GM19351 (cell line): ENCODE results near the gene FCRL2.
"Not testable (repeated sequence)": the region's sequence is repeated elsewhere in the genome, so short reads cannot be mapped to it uniquely, and the experiment has no call there.

ENCODE experiments used
- ATAC-seq: cut with Tn5 transposase; IDR thresholded peaks from one replicate; pipeline ENCODE4 v1.9.1; 2021; ENCODE audit warnings: mild to moderate bottlenecking, moderate library complexity; ENCODE audit not compliant: unreplicated experiment

Gene FCRL2

DNA sequence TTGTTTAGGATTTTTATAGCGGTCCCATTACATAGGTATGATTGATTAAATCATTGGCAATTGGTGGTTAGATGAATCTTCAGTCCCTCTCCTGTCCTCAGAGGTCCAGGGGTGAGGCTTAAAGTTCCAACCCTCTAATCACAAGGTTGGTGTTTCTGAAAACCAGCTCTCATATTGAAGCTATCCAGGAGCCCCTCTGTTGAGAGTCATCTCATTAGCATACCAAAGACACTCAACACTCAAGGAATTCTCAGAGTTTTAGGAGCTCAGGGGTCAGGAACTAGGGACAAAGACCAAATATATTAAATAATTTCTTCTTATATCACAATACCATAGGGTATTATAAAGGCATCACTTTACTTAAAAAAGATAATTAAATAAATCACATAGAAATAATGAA lies 23.3 kb downstream of the FCRL2 start:
- ATAC-seq = no peak

DNA sequence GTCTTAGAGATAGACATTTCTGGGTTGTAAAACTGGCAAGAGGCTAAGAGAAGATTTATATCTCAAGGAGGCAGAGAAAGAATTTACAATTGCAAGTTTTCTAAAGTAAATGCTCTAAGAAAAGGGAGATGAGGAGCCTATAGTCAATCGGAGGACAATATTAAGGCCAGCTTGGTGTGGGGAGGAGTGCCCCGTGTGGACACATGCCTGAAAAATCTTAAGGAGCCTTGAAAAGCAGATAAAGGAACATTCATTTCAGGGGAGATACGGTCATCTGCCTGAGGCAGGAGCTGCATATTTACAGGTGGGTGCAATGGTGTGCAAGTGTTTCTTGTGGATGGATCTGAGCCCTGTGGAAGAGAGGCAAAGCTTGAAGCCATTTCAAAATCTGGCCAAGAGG lies 25.6 kb downstream of the FCRL2 start:
- ATAC-seq = no peak

DNA sequence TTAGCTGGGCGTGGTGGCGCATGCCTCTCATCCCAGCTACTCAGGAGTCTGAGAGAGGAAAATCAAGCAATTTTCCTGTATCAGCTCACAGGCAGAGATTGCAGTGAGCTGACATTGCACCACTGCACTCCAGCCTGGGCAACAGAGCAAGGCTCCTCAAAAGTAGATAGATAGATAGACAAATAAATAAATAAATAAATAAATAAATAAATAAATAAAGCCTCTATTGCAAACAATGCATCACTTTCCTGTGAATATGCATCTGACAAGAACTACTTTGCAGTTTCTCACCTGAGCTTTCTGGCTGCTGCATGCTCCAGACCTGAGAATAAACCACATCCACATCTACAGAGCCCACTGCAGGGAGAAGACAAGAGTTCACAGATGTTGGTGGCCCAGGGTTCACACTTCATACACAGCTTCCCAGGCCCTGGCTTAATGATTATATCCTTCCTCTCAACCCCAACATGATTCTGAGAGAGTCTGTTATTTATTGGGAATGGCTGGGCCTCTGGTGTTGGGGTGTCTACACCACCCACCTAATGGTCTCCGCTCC lies 28.6 kb downstream of the FCRL2 start:
- ATAC-seq = no peak

DNA sequence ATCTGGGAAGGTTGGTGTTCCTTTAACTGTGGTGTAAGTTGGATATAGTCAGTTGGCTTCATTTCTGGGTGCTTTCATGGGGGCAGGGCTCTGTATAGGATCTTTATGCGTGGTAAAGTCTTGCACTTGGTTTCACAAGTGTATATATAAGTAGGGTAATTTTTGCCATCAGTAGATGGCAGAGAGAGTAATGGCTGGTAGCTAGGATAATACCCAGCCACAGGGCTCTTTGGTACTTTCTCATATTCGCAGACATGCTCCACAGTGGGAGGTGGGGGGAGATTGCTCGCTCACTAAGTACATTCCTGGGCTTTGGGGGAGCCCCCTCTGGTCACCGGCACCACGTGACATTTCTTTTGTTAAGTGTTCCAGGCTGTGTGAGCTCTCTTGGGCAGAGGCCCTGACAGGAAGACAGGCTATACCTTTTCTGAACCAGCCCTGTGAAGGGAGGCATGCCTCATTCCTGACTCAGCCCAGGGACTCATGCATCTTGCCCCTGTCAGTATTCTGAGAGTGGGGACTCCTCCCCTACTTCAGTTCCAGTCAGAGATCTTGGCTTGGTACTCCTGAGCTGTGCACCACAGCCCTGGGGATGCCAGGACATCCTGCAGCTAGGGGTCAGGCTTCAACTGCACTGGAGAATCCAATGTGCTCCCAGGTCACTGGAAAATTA lies 37.6 kb downstream of the FCRL2 start:
- ATAC-seq = no peak

DNA sequence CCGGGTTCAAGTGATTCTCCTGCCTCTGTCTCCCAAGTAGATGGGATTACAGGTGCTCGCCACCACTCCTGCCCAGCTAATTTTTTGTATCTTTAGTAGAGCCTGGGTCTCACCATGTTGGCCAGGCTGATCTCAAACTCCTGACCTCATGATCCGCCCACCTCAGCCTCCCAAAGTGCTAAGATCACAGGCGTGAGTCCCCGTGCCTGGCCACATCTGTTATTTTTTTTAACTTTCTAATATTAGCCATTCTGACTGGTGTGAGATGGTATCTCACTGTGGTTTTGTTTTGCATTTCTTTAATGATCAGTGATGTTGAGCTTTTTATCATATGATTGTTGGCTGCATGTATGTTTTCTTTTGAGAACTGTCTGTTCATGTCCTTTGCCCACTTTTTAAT lies 40.9 kb downstream of the FCRL2 start:
- ATAC-seq = not testable (repeated sequence)

DNA sequence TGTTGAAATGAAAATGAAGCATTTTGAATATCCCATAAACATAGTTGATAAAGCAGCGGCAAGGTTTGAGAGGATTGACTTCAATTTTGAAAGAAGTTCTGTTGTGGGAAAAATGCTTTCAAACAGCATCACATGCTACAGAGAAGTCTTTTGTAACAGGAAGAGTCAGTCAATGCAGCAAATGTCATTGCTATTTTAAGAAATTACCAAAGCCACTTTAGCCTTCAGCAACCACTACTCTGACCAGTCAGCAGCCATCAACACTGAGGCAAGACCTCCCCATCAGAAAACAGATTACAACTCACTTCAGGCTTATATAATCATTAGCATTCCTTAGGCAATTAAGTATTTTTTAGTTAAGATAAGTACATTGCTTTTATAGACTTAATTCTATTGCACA lies 42.6 kb downstream of the FCRL2 start:
- ATAC-seq = peak; percentile 73

DNA sequence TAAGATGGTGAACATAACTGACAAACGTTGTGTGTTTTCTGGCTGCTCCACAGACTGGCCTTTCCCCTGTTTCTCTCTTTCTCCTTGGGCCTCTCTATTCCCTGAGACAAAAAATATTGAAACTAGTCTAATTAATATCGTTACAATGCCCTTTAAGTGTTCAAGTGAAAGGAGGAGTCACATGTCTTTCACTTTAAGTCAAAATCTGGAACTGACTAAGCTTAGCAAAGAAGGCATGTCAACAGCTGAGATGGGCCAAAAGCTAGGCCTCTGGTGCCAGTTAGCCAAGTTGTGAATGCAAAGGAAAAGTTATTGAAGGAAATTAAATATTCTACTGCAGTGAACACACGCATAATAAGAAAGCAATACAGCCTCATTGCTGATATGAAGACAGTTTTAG lies 44.2 kb downstream of the FCRL2 start:
- ATAC-seq = no peak

DNA sequence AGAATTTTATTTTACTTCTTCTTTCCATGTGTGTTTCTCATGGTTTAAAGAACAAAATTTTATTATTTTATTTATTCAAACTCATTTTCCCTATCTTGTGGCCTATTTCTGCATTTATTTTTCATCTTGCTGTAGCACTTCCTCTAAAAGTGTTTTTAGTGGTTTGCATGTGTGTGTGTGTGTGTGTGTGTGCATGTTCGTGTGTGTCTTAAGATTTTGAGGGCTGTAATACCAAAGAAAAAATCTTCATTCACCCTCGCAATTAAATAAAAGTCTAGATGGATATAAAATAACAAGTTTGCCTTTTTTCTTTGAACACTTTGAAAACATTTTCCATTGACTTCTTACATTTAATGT lies 51.7 kb downstream of the FCRL2 start:
- no peak for ATAC-seq

DNA sequence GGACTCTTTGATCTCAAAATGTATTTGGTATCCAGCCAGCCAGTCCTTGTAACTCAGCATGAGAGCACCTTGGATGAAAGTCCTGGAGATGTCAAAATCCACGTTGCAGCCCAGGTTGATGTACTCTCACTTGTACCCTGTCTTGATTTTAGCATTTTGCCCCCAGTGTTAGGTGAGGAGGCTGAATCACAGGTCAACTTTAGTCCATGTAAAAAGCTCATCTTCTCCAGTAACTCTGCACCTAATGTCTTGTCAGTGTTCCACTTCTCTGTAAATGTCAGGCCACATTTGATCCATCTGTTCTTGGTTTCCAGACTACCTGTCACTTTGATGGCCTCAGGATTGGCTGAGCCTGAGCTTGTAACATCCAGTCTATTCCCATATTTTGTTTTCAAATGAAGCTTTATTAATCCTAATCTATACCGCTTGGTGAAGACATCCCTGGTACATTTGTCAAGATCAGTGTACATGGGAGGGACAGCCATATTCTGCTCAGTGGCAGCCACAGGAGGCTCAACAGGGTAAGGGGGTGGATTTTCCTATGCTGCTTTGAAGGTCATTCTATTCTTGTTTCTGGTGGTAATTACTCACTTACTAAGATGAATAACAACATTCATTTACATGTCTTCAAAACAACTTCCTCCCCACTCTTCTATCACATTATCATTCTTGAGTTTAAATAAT lies 52.3 kb downstream of the FCRL2 start:
- no peak for ATAC-seq

DNA sequence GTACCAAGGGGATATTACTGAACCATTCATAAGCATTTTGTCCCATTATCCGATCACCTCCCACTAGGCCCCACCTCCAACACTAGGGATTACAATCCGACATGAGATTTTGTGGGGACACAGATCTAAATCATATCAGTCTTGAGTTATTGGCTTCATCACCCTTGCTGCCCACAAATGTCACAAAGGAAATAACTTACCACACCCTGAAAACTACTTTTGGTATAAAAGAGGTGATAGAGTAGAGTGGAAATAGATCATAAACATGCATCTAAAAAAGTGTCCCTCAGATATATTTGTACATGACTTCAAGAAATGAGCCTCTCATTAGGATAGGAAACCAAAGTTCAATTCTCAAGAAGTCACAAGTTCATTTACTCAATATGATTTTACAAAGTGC lies 53.8 kb downstream of the FCRL2 start:
- ATAC-seq = no peak

DNA sequence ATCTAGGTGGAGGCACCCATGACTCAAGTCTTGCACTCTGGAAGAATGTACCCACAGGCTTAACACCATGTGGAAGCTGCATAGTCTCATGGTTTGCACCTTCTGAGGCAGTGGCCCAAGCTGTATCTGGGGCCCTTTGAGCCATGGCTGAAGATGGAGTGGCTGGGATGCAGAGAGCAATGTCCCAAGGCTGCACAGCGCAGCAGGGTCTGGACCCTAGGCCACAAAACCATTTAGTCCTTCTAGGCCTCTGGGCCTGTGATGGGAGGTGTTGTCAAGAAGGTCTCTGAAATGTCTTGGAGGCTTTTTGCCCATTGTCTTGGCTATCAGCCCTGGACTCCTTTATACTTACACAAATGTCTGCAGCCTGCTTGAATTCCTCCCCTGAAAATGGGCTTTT lies 54.9 kb downstream of the FCRL2 start:
- no peak for ATAC-seq

DNA sequence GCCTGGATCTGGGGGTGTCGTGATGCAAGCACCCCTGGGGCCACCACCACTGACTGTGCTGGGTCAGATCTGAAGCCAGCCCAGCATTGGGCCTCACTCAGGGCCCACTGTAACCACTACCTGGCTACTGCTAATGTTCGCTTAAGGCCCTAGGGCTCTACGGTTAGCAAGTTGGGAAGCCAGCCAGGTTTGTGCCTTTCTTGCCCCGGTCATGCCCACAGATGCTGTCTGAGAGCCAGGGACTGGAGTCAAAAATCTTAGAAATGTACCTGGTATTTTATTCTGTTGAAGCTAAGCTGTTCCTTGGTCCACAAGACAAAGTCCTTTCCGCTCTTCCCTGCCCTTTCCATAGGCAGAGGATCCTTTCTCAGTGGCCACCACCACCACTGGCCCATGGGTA lies 61.2 kb downstream of the FCRL2 start:
- no peak for ATAC-seq

DNA sequence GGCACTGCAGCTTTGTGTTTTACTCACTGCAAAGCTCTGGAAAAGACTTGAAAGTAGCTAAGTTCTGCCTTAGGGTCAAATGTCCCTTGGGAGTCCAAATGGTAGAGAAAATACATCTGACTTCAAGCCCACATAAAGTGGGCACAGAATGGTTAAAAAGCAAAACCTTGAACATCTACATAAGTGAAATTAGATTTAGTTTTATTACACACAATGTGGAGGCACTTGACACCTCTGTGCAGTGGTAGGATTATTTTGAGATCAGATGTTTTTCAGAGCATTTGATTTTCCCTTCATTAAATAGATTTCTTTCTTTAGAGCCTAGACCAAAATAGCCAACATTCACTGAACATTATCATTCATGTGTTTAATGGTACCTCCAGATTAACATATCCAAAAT lies 65.1 kb downstream of the FCRL2 start:
- ATAC-seq = no peak

DNA sequence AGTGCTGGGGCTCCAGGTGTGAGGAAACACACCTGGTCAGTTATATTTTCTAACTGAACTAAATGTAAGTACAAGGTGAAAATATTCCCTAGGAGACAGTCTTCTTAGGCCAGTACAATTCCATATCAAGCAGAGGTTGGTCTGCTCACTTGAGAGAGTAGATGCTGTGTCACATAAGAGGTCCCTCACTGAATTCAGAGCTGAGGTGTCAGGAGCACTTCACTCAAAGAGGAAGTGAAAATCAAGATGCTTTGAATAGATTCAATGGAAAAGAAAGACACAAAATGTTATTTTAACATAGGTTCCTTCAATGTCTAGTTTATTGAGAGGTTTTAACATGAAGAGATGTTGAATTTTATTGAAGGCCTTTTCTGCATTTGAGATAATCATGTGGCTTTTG lies 72.1 kb downstream of the FCRL2 start:
- ATAC-seq = peak; percentile 78

DNA sequence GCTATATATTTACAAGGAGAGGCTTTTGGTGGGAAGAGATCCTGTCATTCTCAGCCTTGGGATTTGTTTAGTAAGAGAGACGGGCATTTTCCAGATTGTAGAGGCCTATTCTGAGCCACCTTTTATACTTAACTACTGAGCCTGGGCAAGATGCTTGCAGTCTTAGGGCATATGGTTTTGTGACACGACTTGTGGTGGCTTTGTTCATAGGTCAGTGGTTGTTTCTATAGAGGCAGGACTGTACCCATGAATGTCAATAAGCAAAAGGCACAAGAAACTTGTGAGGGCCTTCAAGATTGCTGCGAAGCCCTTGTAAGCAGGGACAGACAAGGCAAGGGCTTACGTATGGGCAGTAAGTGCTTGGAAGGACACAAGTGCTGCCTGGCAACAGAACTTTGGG lies 73.0 kb downstream of the FCRL2 start:
- no peak for ATAC-seq

DNA sequence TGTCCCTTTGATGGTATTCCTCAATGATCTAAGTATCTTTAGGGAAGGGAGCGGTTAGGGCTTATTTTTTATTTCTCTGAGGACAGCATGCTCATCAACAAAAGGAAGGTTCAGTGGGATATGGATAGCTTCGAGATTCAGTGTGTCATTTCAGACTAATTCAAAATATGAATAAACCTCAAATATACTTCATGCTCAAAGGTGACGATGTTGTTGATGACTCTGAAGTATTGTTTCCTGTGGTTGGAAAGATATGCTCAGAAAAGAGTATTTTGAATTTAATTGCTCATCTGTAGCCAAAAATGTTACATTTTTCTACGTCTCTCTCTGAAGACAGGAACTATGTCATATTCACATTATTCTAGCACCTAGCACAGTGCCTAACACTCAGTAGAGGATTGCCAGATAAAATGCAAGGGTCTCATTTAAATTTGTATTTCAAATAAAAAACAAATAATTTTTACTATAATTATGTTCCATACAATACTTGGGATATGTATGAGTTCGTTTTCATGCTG lies 74.6 kb downstream of the FCRL2 start:
- no peak for ATAC-seq

DNA sequence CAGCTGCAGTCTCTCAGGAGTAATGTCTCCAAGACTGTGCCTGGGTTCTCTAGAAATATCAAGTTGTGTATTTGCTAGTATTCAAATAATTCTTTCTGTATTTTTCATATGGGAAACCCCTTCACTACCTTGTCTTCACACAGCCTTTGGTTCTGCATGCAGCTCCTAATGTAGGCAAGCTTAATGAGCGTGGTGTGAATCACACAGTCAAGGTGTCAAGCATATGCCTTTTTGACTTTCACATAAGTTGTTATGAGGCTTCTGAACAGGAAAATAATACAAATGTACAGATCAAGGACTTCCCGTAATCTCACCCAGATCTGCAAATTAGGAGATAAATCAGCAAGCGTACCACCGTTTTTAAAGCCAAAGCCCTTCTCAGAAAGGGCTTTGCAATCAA lies 76.2 kb downstream of the FCRL2 start, which contains the start of gene FCRL3:
Gene FCRL3, minus strand, starts transcription at position 38 of the 400 bp plus-strand sequence. CDS start 280 bp downstream, outside the sequence.
- ATAC-seq = no peak

DNA sequence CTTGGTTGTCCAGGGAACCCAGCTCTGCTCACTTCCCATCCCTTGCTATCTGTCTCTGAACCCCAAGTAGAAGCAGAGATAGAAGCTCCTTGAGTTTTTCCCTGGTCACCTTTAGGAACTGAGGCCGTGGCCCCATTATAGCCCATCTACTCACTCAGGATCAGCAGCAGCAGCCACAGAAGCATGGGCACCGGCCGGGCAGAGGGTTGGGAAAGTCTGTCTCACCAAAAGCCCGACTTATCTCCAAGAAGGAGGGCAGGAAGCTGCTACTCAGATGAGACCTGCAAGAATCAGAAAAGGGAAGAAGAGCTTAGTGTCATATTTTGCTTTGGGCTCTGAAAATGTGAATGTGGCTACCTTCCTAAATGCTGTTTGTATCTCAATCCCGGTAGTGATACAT lies 76.6 kb downstream of the FCRL2 start:
- ATAC-seq = no peak

DNA sequence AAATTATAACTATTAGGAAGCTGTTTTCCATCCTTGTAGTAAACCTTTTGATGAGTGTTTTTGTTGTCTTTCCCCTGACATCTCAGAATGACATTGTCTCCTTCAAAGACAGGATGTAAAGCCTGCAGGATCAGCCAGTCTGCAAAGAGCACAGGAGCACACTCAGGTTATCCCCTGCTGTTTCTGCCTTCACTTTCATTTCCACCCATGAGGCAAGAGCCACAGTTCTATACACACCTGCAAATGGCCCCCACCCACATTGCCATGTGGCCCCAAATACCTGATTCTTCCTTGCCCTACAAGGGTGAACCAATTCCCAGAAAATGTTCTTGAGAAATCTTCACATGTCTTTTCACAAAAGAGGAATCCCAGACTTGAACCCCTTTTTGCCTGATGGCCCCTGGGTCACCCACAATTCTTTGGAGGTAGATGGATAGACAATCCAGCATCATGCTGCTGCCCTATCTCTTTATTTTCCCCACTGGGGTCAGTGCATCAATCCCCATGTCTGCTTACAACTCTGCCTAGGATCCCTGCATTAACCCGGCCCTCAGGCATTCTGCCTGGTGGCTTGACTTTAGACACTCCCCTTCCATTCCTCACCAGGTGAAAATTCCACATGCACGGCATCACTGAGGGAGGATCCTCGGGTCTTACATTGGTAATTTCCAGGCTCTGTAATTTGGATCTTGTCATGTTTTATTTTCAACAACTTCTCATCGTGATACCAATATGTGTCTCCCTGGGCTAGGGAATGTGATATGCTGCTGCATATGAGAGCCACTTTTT lies 79.0 kb downstream of the FCRL2 start:
- no peak for ATAC-seq

DNA sequence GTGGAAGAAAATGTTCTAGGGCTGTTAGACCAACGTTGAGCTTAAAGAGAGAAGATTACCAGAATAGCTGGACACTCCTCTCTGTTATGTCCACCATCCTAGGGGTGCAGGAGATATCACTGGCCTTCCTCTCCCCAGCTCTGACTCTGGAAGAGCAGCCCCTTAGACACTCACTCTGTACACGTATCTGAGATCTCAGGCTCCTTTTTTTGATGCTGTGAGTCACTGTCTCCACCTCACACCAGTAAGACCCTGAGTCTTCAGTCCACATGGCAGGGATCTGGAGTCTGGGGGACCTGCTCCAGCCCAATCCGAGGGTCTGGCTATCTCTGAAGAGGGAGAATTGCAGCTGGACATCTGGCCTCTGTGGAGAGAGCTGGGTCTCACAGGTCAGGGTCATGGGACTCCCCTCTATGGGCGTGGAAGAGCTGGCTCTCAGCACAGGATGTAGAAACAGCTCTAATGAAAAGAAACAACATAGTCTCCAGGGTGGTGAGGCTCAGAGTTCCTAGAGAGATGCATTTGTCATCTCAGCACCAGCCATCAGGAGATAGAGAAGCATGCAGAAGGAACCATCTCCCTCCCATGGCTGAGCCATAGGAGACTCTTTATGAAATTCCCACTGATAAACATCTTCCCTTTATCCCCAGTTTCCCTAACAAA lies 79.8 kb downstream of the FCRL2 start:
- ATAC-seq = no peak
